DOHH2 (cell line): ENCODE data around the gene GJA5.

ENCODE experiments used
- H3F3A ChIP-seq: fragments of 200-600 bp; sonication (generic), shearing (Covaris generic); 2 replicates; pipeline ENCODE4 v1.6.0; 2016; ENCODE audit warnings: antibody characterized with exemption, mild to moderate bottlenecking; ENCODE audit not compliant: control insufficient read depth, insufficient read depth
- H3K27ac ChIP-seq: fragments of 200-600 bp; sonication (generic); 2 replicates; pipeline ENCODE4 v1.5.1; 2014; ENCODE audit warnings: low read depth, mild to moderate bottlenecking, low read length, moderate library complexity
- H3K27me3 ChIP-seq: fragments of 200-600 bp; sonication (generic); 2 replicates; pipeline ENCODE4 v1.6.1; 2014; ENCODE audit warnings: mild to moderate bottlenecking, low read length, mixed read lengths; ENCODE audit not compliant: control insufficient read depth
- H3K36me3 ChIP-seq: fragments of 200-600 bp; sonication (generic); 2 replicates; pipeline ENCODE4 v1.6.1; 2014; ENCODE audit warnings: mild to moderate bottlenecking, low read length, moderate library complexity, mixed read lengths; ENCODE audit not compliant: control insufficient read depth
- H3K4me1 ChIP-seq: fragments of 200-600 bp; sonication (generic); 2 replicates; pipeline ENCODE4 v1.6.1; 2014; ENCODE audit warnings: mild to moderate bottlenecking, low read length, mixed read lengths; ENCODE audit not compliant: control insufficient read depth
- H3K4me2 ChIP-seq: fragments of 200-600 bp; sonication (generic); 2 replicates; pipeline ENCODE4 v1.6.0; 2014; ENCODE audit warnings: mild to moderate bottlenecking, low read length, moderate library complexity
- H3K4me3 ChIP-seq: fragments of 200-600 bp; sonication (generic); 2 replicates; pipeline ENCODE4 v1.5.1; 2014; ENCODE audit warnings: mild to moderate bottlenecking, low read length, mixed read lengths
- H3K79me2 ChIP-seq: fragments of 200-600 bp; sonication (generic); 2 replicates; pipeline ENCODE4 v1.6.1; 2014; ENCODE audit warnings: mild to moderate bottlenecking, low read length, mixed read lengths; ENCODE audit not compliant: control insufficient read depth
- H3K9me2 ChIP-seq: fragments of 200-600 bp; sonication (generic); replicated peaks from 2 replicates; pipeline ENCODE4 v1.6.1; 2014; ENCODE audit warnings: mild to moderate bottlenecking, low read length, mixed read lengths; ENCODE audit not compliant: control insufficient read depth
- H3K9me3 ChIP-seq: fragments of 200-600 bp; sonication (generic); 2 replicates; pipeline ENCODE4 v1.6.1; 2014; ENCODE audit warnings: antibody characterized with exemption, low read length, mixed read lengths; ENCODE audit not compliant: control insufficient read depth, insufficient read depth
- H4K20me1 ChIP-seq: fragments of 200-600 bp; sonication (generic); 2 replicates; pipeline ENCODE4 v1.6.0; 2014; ENCODE audit warnings: low read depth, mild to moderate bottlenecking, antibody characterized with exemption, low read length, moderate library complexity; ENCODE audit not compliant: control insufficient read depth, insufficient read depth
- CTCF ChIP-seq: fragments of 200-600 bp; sonication (generic); IDR thresholded peaks from one replicate; pipeline ENCODE4 v1.5.1; 2014; ENCODE audit warnings: antibody characterized with exemption, mild to moderate bottlenecking, low read depth, low read length; ENCODE audit not compliant: poor library complexity, severe bottlenecking
- EZH2phosphoT487 ChIP-seq: fragments of 200-600 bp; sonication (generic); IDR thresholded peaks from 2 replicates; pipeline ENCODE4 v1.6.1; 2017; ENCODE audit warnings: borderline replicate concordance, mild to moderate bottlenecking, antibody characterized with exemption, low read length, moderate library complexity, mixed read lengths

Gene GJA5

GRCh38 chr1:147749792-147750191 is 10.6 kb downstream of the GJA5 start:
- no peaks in the 10 kb centered on the region for H3K9me3 ChIP-seq
- H3K4me1 ChIP-seq = no peaks in the 10 kb centered on the region
- H3K36me3 ChIP-seq = no peaks in the 10 kb centered on the region
- peaks cover 15% of the 10 kb centered on the region; the same call in 1 of the 2 replicates for H3K27me3 ChIP-seq
- no peak overlapping the region for H3K4me2 ChIP-seq
- no peak overlapping the region for H3K4me3 ChIP-seq
- no peaks in the 10 kb centered on the region for H4K20me1 ChIP-seq
- TF ChIP-seq EZH2phosphoT487 = no peak
- TF ChIP-seq CTCF = no peak
- no peak overlapping the region for H3K27ac ChIP-seq
- H3K79me2 ChIP-seq = no peaks in the 10 kb centered on the region
- no peaks in the 10 kb centered on the region for H3F3A ChIP-seq
- no peaks in the 10 kb centered on the region for H3K9me2 ChIP-seq

- H3K27me3 ChIP-seq = peaks cover 15% of the 10 kb centered on the region; the same call in 1 of the 2 replicates
- no peaks in the 10 kb centered on the region for H3F3A ChIP-seq
- no peak overlapping the region for H3K4me3 ChIP-seq
Observed at GRCh38 chr1:147748676-147749350, 11.6 kb downstream of the GJA5 start.

GRCh38 chr1:147747966-147748365 is 12.4 kb downstream of the GJA5 start:
- H3F3A ChIP-seq = no peaks in the 10 kb centered on the region
- H3K27me3 ChIP-seq = peaks cover 15% of the 10 kb centered on the region; the same call in 1 of the 2 replicates
- no peaks in the 10 kb centered on the region for H3K4me1 ChIP-seq
- H3K36me3 ChIP-seq = no peaks in the 10 kb centered on the region
- H3K27ac ChIP-seq = no peak overlapping the region
- no peak overlapping the region for H3K4me3 ChIP-seq
- no peaks in the 10 kb centered on the region for H4K20me1 ChIP-seq
- no peaks in the 10 kb centered on the region for H3K9me3 ChIP-seq
- H3K4me2 ChIP-seq = no peak overlapping the region
- H3K79me2 ChIP-seq = no peaks in the 10 kb centered on the region
- TF ChIP-seq EZH2phosphoT487 = no peak
- no peak for TF ChIP-seq CTCF
- H3K9me2 ChIP-seq = no peaks in the 10 kb centered on the region

More at GRCh38 chr1:147748676-147749350, 11.6 kb downstream of the GJA5 start:
- Histone ChIP-seq H3K9me3 (no peaks in the 10 kb centered on the region), H3K4me2 (no peak overlapping the region), H3K36me3 (no peaks in the 10 kb centered on the region), H3K4me1 (no peaks in the 10 kb centered on the region), H3K9me2 (no peaks in the 10 kb centered on the region), H3K27ac (no peak overlapping the region), H4K20me1 (no peaks in the 10 kb centered on the region), H3K79me2 (no peaks in the 10 kb centered on the region)
- no peak for TF ChIP-seq CTCF
- TF ChIP-seq EZH2phosphoT487 = no peak
